Ishikawa (cell line): ENCODE results near the gene PRDM10.

Experiments used
- EP300 ChIP-seq: IDR thresholded peaks from 2 replicates; pipeline ENCODE4 v1.6.1; 2012; ENCODE audit warnings: borderline replicate concordance
- RAD21 ChIP-seq: IDR thresholded peaks from 2 replicates; pipeline ENCODE4 v1.6.1; 2012; ENCODE audit warnings: low read depth
- TCF12 ChIP-seq: IDR thresholded peaks from 2 replicates; pipeline ENCODE4 v1.6.1; 2012; ENCODE audit warnings: low read depth

DNA sequence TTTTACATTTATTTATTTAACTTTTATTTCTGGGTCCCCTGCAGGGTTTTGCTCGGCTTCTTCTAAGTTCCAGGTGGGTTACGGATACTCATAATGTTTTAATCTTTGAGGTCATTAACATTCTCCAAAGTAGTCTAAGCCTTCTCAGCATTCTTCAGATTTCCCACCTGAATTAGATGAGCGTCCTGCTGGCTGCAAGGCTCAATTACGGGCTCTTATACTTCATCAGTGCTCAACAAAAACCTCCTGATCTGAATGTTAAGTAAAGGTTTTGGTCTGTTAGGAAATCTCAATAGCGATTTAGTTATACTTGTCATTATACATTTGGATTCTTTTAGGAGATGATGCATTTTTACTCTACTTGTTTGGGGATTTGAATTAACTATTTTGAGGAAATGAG lies 80.0 kb downstream of the PRDM10 start:
- no peak for TF ChIP-seq EP300
- no peak for TF ChIP-seq RAD21
- no peak for TF ChIP-seq TCF12
